Middle frontal gyrus (tissue), 1 donor: ENCODE results near the gene ATP4A.

Experiments used
- DNase-seq: peaks from one replicate; pipeline ENCODE4 v3.0.0-alpha.2; 2015; ENCODE audit warnings: low spot score; ENCODE audit errors: extremely low spot score

Gene ATP4A

GRCh38 chr19:35565016-35565856, 1.8 kb upstream of the ATP4A start:
- no peak for DNase-seq

- DNase-seq = no peak
Observed at GRCh38 chr19:35562776-35563175, 682 bp downstream of the ATP4A start.

GRCh38 chr19:35562336-35562735, 1.1 kb downstream of the ATP4A start:
- no peak for DNase-seq

- DNase-seq = no peak
Observed at GRCh38 chr19:35561436-35561835, 2.0 kb downstream of the ATP4A start.

GRCh38 chr19:35560677-35561076, 2.8 kb downstream of the ATP4A start:
- no peak for DNase-seq

- no peak for DNase-seq
Observed at GRCh38 chr19:35560271-35560670, 3.2 kb downstream of the ATP4A start.

GRCh38 chr19:35559781-35560180, 3.7 kb downstream of the ATP4A start:
- DNase-seq = no peak

GRCh38 chr19:35559281-35559659, 4.2 kb downstream of the ATP4A start:
- DNase-seq = no peak

- no peak for DNase-seq
Observed at GRCh38 chr19:35558400-35559280, 4.8 kb downstream of the ATP4A start.

GRCh38 chr19:35557539-35558399, 5.7 kb downstream of the ATP4A start:
- DNase-seq = no peak

- no peak for DNase-seq
Observed at GRCh38 chr19:35556846-35557538, 6.5 kb downstream of the ATP4A start.

GRCh38 chr19:35556025-35556590, 7.3 kb downstream of the ATP4A start:
- no peak for DNase-seq

GRCh38 chr19:35555301-35556005, 8.0 kb downstream of the ATP4A start:
- DNase-seq = no peak

- DNase-seq = no peak
Observed at GRCh38 chr19:35554076-35554475, 9.4 kb downstream of the ATP4A start.

GRCh38 chr19:35553385-35554000, 10.0 kb downstream of the ATP4A start:
- DNase-seq = no peak

GRCh38 chr19:35552534-35553384, 10.7 kb downstream of the ATP4A start:
- no peak for DNase-seq

- DNase-seq = no peak
Observed at GRCh38 chr19:35551091-35551810, 12.2 kb downstream of the ATP4A start.
